Measurements from ENCODE around the gene MED27.
A peak's percentile ranks its signal among the peaks of the same experiment; 100 is the strongest.

MED27 gene

DNA sequence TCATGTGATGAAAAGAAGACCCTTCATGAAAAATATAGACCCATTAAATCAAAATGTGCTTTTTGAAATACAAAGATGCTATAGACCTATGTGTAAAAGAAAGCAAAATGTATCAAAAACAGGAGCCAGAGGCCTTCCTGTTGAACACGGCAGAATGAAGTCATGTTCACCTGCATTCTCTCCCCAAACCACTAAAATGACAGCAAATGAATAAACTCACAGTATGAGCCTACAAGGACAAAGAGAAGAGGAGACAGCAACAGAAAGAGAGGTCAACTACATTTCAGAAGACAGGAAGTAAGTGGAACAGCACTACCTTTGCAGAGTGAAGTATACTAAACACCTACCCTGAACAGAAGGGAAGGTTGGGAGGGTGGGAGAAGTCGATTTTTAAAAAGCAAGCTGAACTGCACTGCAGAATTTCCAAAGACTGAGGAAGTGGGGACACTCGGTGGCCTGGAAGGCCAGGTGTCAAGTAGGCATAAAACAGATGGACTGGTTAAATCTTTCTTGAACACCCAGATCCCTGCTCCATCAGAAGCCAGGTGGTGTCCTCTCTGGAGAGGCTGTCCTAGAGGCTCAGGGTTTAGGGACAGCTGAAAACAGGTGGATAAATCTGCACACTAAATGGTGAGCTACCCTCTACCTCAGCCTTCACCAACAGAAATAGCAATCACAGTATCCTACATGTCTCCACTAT is 48.9 kb downstream of the MED27 start:
- TF ChIP-seq, protein P1, sequence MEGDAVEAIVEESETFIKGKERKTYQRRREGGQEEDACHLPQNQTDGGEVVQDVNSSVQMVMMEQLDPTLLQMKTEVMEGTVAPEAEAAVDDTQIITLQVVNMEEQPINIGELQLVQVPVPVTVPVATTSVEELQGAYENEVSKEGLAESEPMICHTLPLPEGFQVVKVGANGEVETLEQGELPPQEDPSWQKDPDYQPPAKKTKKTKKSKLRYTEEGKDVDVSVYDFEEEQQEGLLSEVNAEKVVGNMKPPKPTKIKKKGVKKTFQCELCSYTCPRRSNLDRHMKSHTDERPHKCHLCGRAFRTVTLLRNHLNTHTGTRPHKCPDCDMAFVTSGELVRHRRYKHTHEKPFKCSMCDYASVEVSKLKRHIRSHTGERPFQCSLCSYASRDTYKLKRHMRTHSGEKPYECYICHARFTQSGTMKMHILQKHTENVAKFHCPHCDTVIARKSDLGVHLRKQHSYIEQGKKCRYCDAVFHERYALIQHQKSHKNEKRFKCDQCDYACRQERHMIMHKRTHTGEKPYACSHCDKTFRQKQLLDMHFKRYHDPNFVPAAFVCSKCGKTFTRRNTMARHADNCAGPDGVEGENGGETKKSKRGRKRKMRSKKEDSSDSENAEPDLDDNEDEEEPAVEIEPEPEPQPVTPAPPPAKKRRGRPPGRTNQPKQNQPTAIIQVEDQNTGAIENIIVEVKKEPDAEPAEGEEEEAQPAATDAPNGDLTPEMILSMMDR (IDR thresholded peaks at IDR 0.05; ENCODE audit: low read length, missing control alignments) = no peak
- no peak for DNase-seq (ENCODE audit: low read depth)
- H3K4me3 ChIP-seq (replicated peaks; ENCODE audit: low read depth, low read length) = no peak overlapping the region

GRCh38 chr9:132027752-132028663 is 51.7 kb downstream of the MED27 start:
- no peak overlapping the region for H3K4me3 ChIP-seq (replicated peaks; ENCODE audit: low read depth, low read length)
- DNase-seq (ENCODE audit: low read depth) = peak; percentile 54
- TF ChIP-seq, protein P1 (IDR thresholded peaks at IDR 0.05; ENCODE audit: low read length, missing control alignments) = no peak

GRCh38 chr9:132026932-132027585 is 52.6 kb downstream of the MED27 start:
- DNase-seq (ENCODE audit: low read depth) = peak; percentile 30
- TF ChIP-seq, protein P1 (IDR thresholded peaks at IDR 0.05; ENCODE audit: low read length, missing control alignments) = no peak
- no peak overlapping the region for H3K4me3 ChIP-seq (replicated peaks; ENCODE audit: low read depth, low read length)

DNA sequence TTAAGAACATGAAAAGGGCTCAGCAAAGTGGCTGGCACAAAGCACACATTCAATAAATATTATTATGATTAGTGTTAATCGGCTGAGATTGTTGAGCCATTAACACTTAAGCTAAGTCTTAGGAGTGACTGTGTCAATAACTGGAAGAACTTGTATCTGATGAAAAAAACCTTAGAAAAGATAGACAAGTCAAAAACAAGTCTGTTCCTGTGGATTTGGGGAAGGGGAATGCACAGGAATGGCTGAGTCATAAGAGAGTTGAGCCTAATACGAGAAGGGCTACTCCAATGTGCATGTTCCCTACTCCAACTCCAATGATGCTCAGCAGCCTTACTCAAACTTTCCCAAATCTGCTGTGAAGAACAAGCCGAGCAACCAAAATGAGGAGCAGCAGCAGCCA is 53.9 kb downstream of the MED27 start:
- no peak overlapping the region for H3K4me3 ChIP-seq (replicated peaks; ENCODE audit: low read depth, low read length)
- DNase-seq (ENCODE audit: low read depth) = no peak
- TF ChIP-seq, protein P1 (IDR thresholded peaks at IDR 0.05; ENCODE audit: low read length, missing control alignments) = no peak

DNA sequence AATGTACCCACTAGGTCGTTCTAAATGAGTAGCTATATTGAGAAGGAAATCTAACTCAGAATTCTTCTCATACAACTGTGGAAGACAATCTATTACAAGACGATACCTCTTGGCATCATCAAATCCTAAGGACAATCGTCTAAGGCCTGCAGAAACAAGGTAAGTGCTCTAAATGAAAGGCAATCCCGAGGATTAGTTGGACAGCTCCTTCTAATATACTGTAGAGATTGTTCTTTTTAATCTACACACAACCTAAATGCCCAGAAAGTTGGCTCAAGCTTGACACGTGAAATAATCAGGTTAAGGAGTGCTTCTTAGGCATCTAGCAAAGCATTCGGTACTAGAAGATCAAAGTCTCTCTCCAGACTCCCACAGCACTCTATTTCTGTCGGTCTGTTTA is 55.1 kb downstream of the MED27 start:
- no peak for DNase-seq (ENCODE audit: low read depth)
- no peak overlapping the region for H3K4me3 ChIP-seq (replicated peaks; ENCODE audit: low read depth, low read length)
- TF ChIP-seq, protein P1 (IDR thresholded peaks at IDR 0.05; ENCODE audit: low read length, missing control alignments) = no peak

- DNase-seq (ENCODE audit: low read depth) = no peak
- H3K4me3 ChIP-seq (replicated peaks; ENCODE audit: low read depth, low read length) = no peak overlapping the region
- TF ChIP-seq, protein P1 (IDR thresholded peaks at IDR 0.05; ENCODE audit: low read length, missing control alignments) = no peak
These were observed 56.1 kb downstream of the MED27 start for GRCh38 chr9:132023419-132024180.

Data from fibroblast of pulmonary artery (primary cell).